ENCODE results near the gene BMP6.

BMP6 gene

DNA sequence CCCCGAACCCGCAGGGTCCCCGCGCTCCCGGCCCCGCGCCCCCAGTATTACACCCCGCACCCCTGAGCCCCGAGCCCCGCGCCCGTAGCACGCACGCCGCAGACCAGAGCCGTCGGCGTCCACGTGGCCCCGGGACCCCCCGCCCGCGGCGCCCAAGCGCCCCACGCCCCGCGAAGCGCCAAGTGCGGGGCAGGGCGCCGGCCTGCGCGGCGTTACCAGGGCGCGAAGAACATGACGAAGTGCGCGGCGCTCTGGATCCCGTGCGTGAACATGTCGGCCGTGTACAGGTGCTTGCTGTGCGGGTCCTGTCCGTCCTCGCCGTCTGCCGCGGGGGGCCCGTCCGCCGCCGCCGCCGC, 184.4 kb downstream of the BMP6 start:
- DNase-seq: no peak

- DNase-seq: peak; percentile 61
These were observed 184.9 kb downstream of the BMP6 start, which contains the start of gene TXNDC5 for GRCh38 chr6:7910654-7911344. TXNDC5 (minus strand) TSS chr6:7910788; CDS start chr6:7910776, 12 bp downstream.

GRCh38 chr6:7911345-7911725, 185.4 kb downstream of the BMP6 start:
- DNase-seq: no peak

- no peak for DNase-seq
These were observed 186.1 kb downstream of the BMP6 start for GRCh38 chr6:7912024-7912423.

- DNase-seq: no peak
These were observed 187.0 kb downstream of the BMP6 start for GRCh38 chr6:7912736-7913517.

DNA sequence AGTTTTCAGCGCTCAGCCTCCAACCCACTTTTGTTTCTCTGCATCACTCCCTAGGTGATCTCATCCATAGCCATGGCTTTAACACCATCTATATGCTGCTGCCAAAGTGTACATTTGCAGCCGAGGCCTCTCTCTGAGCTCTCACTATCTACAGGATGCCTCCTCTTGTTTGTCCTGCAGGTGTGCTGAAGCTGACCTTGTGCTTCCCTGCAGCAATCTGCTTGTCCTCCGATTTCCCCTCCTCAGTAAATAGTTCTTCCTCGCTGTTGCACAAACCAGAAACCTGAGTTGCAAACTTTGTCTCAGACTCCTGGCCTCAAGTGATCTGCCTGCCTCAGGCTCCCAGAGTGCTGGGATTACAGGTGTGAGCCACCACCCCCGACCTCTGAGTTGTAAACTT, 188.4 kb downstream of the BMP6 start:
- DNase-seq: no peak

- DNase-seq: peak; percentile 52
These were observed 189.3 kb downstream of the BMP6 start for GRCh38 chr6:7914991-7915789.

- no peak for DNase-seq
These were observed 191.1 kb downstream of the BMP6 start for GRCh38 chr6:7916959-7917358.

DNA sequence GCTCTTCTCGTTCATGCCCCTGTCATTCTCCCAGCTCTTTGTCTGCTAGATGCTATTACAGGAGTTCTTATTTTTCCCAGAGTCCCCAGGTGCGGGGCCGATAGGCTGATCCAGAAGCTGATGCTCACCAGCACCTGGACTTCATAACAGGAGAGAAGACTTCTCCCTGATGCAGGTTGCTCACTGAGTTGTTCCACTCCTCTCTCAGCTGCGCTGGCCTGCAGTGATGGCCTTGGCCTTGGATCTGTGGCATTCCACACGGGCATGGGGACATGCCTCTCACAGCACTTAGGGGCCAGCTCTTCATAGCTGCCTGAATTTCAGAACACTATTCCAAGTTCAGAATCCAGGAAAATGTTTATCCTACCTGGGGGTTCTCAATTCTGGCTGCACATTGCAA, 191.8 kb downstream of the BMP6 start:
- no peak for DNase-seq

GRCh38 chr6:7918403-7918802, 192.5 kb downstream of the BMP6 start:
- no peak for DNase-seq

GRCh38 chr6:7919871-7920270, 194.0 kb downstream of the BMP6 start:
- no peak for DNase-seq

GRCh38 chr6:7920425-7920824, 194.5 kb downstream of the BMP6 start:
- DNase-seq: no peak

GRCh38 chr6:7921046-7921445, 195.1 kb downstream of the BMP6 start:
- no peak for DNase-seq

- DNase-seq: no peak
These were observed 195.8 kb downstream of the BMP6 start for GRCh38 chr6:7921632-7922092.

DNA sequence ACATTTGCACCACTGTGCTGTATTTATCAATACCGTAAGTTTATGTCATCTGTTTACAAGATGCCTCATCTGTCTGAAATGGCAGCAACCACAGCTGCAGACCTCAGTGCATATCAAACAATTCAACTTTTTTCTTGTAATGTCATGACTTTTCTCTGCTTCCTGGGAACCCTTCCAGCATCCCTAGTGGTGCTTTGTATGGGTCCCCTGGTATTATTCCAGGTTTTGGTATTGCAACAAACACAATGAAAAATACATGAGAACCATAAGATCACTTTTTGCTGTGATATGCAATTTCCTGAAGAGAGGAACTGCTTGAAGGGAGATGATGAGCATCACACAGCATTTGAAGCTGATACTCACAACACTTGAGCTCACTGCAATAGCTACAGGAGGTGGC, 196.7 kb downstream of the BMP6 start:
- DNase-seq: no peak

DNA sequence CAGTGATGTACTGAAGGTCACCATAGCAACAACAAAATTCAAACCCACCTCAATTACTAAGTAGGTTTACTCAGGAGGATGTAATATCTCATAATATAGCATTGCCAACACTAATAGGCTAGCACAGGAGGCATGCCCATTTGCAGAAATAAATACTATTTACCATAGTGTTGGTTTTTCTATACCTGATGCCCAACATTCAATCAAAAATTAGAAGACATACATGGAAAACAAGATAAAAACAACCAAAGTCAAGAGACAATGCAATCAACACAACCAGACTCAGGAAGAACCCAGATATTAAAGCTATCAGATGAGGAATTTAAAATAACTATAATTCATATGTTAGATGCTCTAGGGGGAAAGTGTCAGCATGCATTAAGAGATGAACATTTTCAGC, 199.0 kb downstream of the BMP6 start:
- no peak for DNase-seq
